DND-41 (cell line): ENCODE results near the gene SNTG2.

Source experiments
- EZH2 ChIP-seq: IDR thresholded peaks from 3 replicates; pipeline ENCODE4 v1.6.1; 2012; ENCODE audit warnings: borderline replicate concordance, low read depth, mild to moderate bottlenecking, moderate library complexity, low read length, inconsistent platforms; ENCODE audit not compliant: severe bottlenecking
- TF ChIP-seq, protein P1 (sequence below): IDR thresholded peaks from 2 replicates; pipeline ENCODE4 v1.5.1; 2012; ENCODE audit warnings: borderline replicate concordance, low read length, moderate library complexity, mild to moderate bottlenecking; ENCODE audit not compliant: poor library complexity, severe bottlenecking; ENCODE audit errors: extremely low read depth

DNA sequence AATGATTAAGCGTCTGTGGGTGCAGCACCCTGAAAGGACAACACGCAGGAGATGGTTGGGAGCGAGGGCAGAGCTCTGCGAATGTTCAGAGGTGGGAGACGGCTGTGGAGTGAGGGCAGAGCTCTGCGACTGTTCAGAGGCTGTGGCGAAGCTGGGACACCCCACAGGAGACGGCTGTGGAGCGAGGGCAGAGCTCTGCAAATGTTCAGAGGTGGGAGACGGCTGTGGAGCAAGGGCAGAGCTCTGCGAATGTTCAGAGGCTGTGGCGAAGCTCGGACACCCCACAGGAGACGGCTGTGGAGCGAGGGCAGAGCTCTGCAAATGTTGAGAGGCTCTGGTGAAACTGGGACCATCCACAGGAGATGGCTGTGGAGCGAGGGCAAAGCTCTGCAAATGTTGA lies 40.0 kb upstream of the SNTG2 start:
- TF ChIP-seq, protein P1, sequence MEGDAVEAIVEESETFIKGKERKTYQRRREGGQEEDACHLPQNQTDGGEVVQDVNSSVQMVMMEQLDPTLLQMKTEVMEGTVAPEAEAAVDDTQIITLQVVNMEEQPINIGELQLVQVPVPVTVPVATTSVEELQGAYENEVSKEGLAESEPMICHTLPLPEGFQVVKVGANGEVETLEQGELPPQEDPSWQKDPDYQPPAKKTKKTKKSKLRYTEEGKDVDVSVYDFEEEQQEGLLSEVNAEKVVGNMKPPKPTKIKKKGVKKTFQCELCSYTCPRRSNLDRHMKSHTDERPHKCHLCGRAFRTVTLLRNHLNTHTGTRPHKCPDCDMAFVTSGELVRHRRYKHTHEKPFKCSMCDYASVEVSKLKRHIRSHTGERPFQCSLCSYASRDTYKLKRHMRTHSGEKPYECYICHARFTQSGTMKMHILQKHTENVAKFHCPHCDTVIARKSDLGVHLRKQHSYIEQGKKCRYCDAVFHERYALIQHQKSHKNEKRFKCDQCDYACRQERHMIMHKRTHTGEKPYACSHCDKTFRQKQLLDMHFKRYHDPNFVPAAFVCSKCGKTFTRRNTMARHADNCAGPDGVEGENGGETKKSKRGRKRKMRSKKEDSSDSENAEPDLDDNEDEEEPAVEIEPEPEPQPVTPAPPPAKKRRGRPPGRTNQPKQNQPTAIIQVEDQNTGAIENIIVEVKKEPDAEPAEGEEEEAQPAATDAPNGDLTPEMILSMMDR = no peak
- no peak for TF ChIP-seq EZH2
